Measurements from ENCODE around the gene OR13A1. TPM values are rescaled to one million over a fixed set of nuclear protein-coding genes. Genes with fewer than 3 reads are reported as not detected.

Gene OR13A1
- polyA plus RNA-seq, 1 of the 3 experiments (the other 2 are of a cell fraction) = not detected

DNA sequence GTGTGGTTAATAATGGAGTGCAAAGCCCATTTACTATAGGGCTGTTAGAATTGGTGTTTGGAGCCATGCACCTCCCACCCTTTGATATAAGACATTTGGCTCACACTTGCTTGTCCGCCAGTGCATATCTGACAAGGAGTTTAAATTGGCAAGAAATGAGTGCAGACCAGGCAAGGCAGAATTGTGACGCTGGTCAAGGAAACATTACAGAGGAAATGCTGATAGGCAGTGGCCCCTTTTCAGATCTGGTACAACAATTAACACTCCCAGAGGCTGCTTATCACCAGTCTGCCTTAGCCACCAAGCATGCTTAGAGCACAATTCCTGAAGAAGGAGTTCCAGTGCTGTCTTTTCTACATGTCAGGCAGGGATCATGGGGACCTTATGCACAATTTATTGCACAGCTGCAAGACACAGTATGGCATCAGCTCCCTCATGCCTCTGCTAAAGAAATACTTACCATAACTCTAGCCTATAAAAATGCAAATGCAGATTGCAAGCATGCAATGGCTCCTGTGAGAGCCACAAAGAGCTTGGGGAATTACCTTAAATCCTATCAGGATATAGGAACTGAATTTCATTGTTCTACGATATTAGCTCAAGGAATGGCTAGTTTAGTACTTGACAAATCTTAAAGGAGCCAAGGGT lies 35.2 kb downstream of the OR13A1 start:
- WGBS (ENCODE audit: low lambda C conversion rate) = 1% methylated on average over 3 of the region's 3 CpGs
- CTCF ChIA-PET = no interaction called here
- no peaks in the 10 kb centered on the region for H4K20me1 ChIP-seq (ENCODE audit: insufficient read depth)
- H3K4me3 ChIP-seq (ENCODE audit: low read depth in 2 of 2, low read length in 1 of 2) = no peak overlapping the region
- no peak overlapping the region for H3K27ac ChIP-seq (ENCODE audit: low read depth in 2 of 2, low read length in 1 of 2)
- no peak overlapping the region for H3K4me2 ChIP-seq
- no peak for DNase-seq
- H3K4me1 ChIP-seq (ENCODE audit: control insufficient read depth in 1 of 2, insufficient read depth in 2 of 2, low read depth in 1 of 2, low read length in 1 of 2) = no peaks in the 10 kb centered on the region
- no peaks in the 10 kb centered on the region for H3K9me3 ChIP-seq
- H3K9ac ChIP-seq = no peak overlapping the region
- TF ChIP-seq EP300 (IDR thresholded peaks at IDR 0.05; ENCODE audit: borderline replicate concordance in 1 of 2, low read depth in 1 of 2, low read length in 1 of 2) = no peak
- H3K27me3 ChIP-seq (ENCODE audit: insufficient read depth) = no peaks in the 10 kb centered on the region; the same call in 1 of the 2 replicates
- no peak overlapping the region for H2AFZ ChIP-seq (ENCODE audit: low read depth)
- H3K79me2 ChIP-seq (ENCODE audit: insufficient read depth) = no peaks in the 10 kb centered on the region
- POLR2A ChIA-PET = no interaction called here
- no peaks in the 10 kb centered on the region for H3K9me2 ChIP-seq
- no peaks in the 10 kb centered on the region for H3F3A ChIP-seq (replicated peaks; ENCODE audit: insufficient read depth)
- H3K36me3 ChIP-seq (replicated peaks in 1 of 2; ENCODE audit: control insufficient read depth in 1 of 2, insufficient read depth in 2 of 2, low read length in 1 of 2) = no peaks in the 10 kb centered on the region

DNA sequence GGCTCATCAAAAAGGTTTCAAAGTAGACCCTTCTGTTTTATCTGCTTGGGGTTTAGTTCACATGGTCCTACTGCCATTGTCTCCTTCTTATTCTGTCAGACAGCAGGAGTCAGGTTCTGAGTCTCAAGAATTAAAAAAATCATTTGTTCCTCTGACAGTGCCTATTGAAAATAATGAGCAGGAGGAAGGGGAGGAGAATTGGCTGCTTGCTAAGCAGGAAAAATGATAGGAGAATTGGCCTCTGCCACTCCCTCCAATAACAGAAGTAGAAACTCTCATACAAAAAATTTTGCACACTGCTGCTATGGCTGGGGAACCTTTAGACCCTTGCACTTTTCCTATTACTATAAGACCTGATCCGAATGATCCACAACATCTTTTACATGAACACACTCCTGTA lies 35.7 kb downstream of the OR13A1 start:
- Histone ChIP-seq H3K4me2 (no peak overlapping the region), H3K79me2 (ENCODE audit: insufficient read depth) (no peaks in the 10 kb centered on the region), H3K9ac (no peak overlapping the region), H4K20me1 (ENCODE audit: insufficient read depth) (no peaks in the 10 kb centered on the region), H3K9me3 (no peaks in the 10 kb centered on the region), H3K27me3 (ENCODE audit: insufficient read depth) (no peaks in the 10 kb centered on the region; the same call in 1 of the 2 replicates), H3F3A (replicated peaks; ENCODE audit: insufficient read depth) (no peaks in the 10 kb centered on the region), H3K4me3 (ENCODE audit: low read depth in 2 of 2, low read length in 1 of 2) (no peak overlapping the region), H2AFZ (ENCODE audit: low read depth) (no peak overlapping the region), H3K27ac (ENCODE audit: low read depth in 2 of 2, low read length in 1 of 2) (no peak overlapping the region), H3K36me3 (replicated peaks in 1 of 2; ENCODE audit: control insufficient read depth in 1 of 2, insufficient read depth in 2 of 2, low read length in 1 of 2) (no peaks in the 10 kb centered on the region), H3K9me2 (no peaks in the 10 kb centered on the region), H3K4me1 (ENCODE audit: control insufficient read depth in 1 of 2, insufficient read depth in 2 of 2, low read depth in 1 of 2, low read length in 1 of 2) (no peaks in the 10 kb centered on the region)
- CTCF ChIA-PET = no interaction called here
- WGBS (ENCODE audit: low lambda C conversion rate) = 5% methylated on average over 1 of the region's 1 CpG
- POLR2A ChIA-PET = no interaction called here
- DNase-seq = no peak
- TF ChIP-seq, protein P1, sequence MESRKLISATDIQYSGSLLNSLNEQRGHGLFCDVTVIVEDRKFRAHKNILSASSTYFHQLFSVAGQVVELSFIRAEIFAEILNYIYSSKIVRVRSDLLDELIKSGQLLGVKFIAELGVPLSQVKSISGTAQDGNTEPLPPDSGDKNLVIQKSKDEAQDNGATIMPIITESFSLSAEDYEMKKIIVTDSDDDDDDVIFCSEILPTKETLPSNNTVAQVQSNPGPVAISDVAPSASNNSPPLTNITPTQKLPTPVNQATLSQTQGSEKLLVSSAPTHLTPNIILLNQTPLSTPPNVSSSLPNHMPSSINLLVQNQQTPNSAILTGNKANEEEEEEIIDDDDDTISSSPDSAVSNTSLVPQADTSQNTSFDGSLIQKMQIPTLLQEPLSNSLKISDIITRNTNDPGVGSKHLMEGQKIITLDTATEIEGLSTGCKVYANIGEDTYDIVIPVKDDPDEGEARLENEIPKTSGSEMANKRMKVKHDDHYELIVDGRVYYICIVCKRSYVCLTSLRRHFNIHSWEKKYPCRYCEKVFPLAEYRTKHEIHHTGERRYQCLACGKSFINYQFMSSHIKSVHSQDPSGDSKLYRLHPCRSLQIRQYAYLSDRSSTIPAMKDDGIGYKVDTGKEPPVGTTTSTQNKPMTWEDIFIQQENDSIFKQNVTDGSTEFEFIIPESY (IDR thresholded peaks at IDR 0.05; ENCODE audit: borderline replicate concordance, low read depth) = no peak
- TF ChIP-seq, protein P2, sequence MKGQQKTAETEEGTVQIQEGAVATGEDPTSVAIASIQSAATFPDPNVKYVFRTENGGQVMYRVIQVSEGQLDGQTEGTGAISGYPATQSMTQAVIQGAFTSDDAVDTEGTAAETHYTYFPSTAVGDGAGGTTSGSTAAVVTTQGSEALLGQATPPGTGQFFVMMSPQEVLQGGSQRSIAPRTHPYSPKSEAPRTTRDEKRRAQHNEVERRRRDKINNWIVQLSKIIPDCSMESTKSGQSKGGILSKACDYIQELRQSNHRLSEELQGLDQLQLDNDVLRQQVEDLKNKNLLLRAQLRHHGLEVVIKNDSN (IDR thresholded peaks at IDR 0.05; ENCODE audit: borderline replicate concordance, low read depth) = no peak
- no peak for TF ChIP-seq MEF2A (IDR thresholded peaks at IDR 0.05; ENCODE audit: borderline replicate concordance, low read depth)
- no peak for TF ChIP-seq JUND (IDR thresholded peaks at IDR 0.05)
- no peak for TF ChIP-seq SIN3A (IDR thresholded peaks at IDR 0.05; ENCODE audit: borderline replicate concordance, low read depth, low read length)
- TF ChIP-seq FOXM1 (IDR thresholded peaks at IDR 0.05; ENCODE audit: low read depth) = no peak
- TF ChIP-seq, protein P3, sequence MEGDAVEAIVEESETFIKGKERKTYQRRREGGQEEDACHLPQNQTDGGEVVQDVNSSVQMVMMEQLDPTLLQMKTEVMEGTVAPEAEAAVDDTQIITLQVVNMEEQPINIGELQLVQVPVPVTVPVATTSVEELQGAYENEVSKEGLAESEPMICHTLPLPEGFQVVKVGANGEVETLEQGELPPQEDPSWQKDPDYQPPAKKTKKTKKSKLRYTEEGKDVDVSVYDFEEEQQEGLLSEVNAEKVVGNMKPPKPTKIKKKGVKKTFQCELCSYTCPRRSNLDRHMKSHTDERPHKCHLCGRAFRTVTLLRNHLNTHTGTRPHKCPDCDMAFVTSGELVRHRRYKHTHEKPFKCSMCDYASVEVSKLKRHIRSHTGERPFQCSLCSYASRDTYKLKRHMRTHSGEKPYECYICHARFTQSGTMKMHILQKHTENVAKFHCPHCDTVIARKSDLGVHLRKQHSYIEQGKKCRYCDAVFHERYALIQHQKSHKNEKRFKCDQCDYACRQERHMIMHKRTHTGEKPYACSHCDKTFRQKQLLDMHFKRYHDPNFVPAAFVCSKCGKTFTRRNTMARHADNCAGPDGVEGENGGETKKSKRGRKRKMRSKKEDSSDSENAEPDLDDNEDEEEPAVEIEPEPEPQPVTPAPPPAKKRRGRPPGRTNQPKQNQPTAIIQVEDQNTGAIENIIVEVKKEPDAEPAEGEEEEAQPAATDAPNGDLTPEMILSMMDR (IDR thresholded peaks at IDR 0.05) = no peak
- TF ChIP-seq, protein P4, sequence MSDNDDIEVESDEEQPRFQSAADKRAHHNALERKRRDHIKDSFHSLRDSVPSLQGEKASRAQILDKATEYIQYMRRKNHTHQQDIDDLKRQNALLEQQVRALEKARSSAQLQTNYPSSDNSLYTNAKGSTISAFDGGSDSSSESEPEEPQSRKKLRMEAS (IDR thresholded peaks at IDR 0.05; ENCODE audit: low read depth) = no peak
- TF ChIP-seq, protein P5, sequence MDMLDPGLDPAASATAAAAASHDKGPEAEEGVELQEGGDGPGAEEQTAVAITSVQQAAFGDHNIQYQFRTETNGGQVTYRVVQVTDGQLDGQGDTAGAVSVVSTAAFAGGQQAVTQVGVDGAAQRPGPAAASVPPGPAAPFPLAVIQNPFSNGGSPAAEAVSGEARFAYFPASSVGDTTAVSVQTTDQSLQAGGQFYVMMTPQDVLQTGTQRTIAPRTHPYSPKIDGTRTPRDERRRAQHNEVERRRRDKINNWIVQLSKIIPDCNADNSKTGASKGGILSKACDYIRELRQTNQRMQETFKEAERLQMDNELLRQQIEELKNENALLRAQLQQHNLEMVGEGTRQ (IDR thresholded peaks at IDR 0.05; ENCODE audit: borderline replicate concordance, low read depth, low read length) = no peak
- TF ChIP-seq SMC3 (IDR thresholded peaks at IDR 0.05; ENCODE audit: low read depth, low read length) = no peak
- TF ChIP-seq EZH2phosphoT487 (IDR thresholded peaks at IDR 0.05; ENCODE audit: borderline replicate concordance, low read depth) = no peak
- TF ChIP-seq GABPA (IDR thresholded peaks at IDR 0.05; ENCODE audit: low read depth) = no peak
- no peak for TF ChIP-seq ELF1 (IDR thresholded peaks at IDR 0.05)
- no peak for TF ChIP-seq MXI1 (IDR thresholded peaks at IDR 0.05; ENCODE audit: low read depth, low read length)
- no peak for TF ChIP-seq TCF12 (IDR thresholded peaks at IDR 0.05)
- no peak for TF ChIP-seq YY1 (IDR thresholded peaks at IDR 0.05; ENCODE audit: low read depth)
- TF ChIP-seq, protein P6, sequence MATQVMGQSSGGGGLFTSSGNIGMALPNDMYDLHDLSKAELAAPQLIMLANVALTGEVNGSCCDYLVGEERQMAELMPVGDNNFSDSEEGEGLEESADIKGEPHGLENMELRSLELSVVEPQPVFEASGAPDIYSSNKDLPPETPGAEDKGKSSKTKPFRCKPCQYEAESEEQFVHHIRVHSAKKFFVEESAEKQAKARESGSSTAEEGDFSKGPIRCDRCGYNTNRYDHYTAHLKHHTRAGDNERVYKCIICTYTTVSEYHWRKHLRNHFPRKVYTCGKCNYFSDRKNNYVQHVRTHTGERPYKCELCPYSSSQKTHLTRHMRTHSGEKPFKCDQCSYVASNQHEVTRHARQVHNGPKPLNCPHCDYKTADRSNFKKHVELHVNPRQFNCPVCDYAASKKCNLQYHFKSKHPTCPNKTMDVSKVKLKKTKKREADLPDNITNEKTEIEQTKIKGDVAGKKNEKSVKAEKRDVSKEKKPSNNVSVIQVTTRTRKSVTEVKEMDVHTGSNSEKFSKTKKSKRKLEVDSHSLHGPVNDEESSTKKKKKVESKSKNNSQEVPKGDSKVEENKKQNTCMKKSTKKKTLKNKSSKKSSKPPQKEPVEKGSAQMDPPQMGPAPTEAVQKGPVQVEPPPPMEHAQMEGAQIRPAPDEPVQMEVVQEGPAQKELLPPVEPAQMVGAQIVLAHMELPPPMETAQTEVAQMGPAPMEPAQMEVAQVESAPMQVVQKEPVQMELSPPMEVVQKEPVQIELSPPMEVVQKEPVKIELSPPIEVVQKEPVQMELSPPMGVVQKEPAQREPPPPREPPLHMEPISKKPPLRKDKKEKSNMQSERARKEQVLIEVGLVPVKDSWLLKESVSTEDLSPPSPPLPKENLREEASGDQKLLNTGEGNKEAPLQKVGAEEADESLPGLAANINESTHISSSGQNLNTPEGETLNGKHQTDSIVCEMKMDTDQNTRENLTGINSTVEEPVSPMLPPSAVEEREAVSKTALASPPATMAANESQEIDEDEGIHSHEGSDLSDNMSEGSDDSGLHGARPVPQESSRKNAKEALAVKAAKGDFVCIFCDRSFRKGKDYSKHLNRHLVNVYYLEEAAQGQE (IDR thresholded peaks at IDR 0.05; ENCODE audit: low read depth, low read length) = no peak

All from SK-N-SH (cell line).